IMR-90 (cell line): Measurements from ENCODE around the gene C2CD4D. TPM values are rescaled to one million over a fixed set of nuclear protein-coding genes. Genes with fewer than 3 reads are reported as not detected.

Experiments used
- ATAC-seq: fragments of 200-7000 bp; cut with Tn5 transposase; 2 replicates; pipeline ENCODE4 v1.9.1; 2020; ENCODE audit warnings: low read depth, mild to moderate bottlenecking, moderate library complexity
- BruUV-seq: library from RNA; stranded (reverse); fragments of 400-500 nt; replicated peaks from 2 replicates; lab custom pipeline; 2021; lab: Mats Ljungman, UMichigan
- CTCF ChIA-PET: fragments of 300-600 bp; formaldehyde crosslinking; extraction: SDS; loops from one replicate; lab custom pipeline; 2021; ENCODE audit warnings: antibody characterized with exemption; lab: Yijun Ruan, JAX
- POLR2A ChIA-PET: fragments of 300-600 bp; sonication (Branson Sonifier 250); formaldehyde crosslinking; loops from one replicate; lab custom pipeline; 2022; ENCODE audit warnings: antibody characterized with exemption; ENCODE audit not compliant: unreplicated experiment; lab: Charles Lee
- DNase-seq: peaks from one replicate; pipeline ENCODE4 v3.0.0; 2013
- H2AFZ ChIP-seq: replicated peaks from 2 replicates; pipeline ENCODE3; 2013; ENCODE audit warnings: low read length, mild to moderate bottlenecking; ENCODE audit not compliant: poor library complexity
- H2AK5ac ChIP-seq: 2 replicates; pipeline ENCODE4 v1.6.1; 2013; ENCODE audit warnings: low read depth, low read length, inconsistent platforms
- H2AK9ac ChIP-seq: replicated peaks from 2 replicates; pipeline ENCODE3; 2013; ENCODE audit warnings: mild to moderate bottlenecking, low read depth, low read length, moderate library complexity; ENCODE audit not compliant: poor library complexity
- H2BK120ac ChIP-seq: 2 replicates; pipeline ENCODE4 v1.6.1; 2013; ENCODE audit warnings: low read depth, low read length, inconsistent platforms
- H2BK15ac ChIP-seq: 3 replicates; pipeline ENCODE4 v1.6.1; 2013; ENCODE audit warnings: low read depth, low read length, inconsistent platforms
- H2BK20ac ChIP-seq: 2 replicates; pipeline ENCODE4 v1.6.1; 2013; ENCODE audit warnings: low read depth, mild to moderate bottlenecking, inconsistent platforms, low read length, moderate library complexity
- H2BK5ac ChIP-seq: 2 replicates; pipeline ENCODE4 v1.6.1; 2013; ENCODE audit warnings: mild to moderate bottlenecking, low read depth, low read length, inconsistent platforms; ENCODE audit not compliant: poor library complexity, severe bottlenecking
- H3K14ac ChIP-seq: replicated peaks from 2 replicates; pipeline ENCODE4 v1.6.1; 2013; ENCODE audit warnings: low read depth, low read length, inconsistent platforms
- H3K18ac ChIP-seq: 2 replicates; pipeline ENCODE4 v1.6.1; 2013; ENCODE audit warnings: low read depth, low read length, control low read depth
- H3K23ac ChIP-seq: 2 replicates; pipeline ENCODE4 v1.6.1; 2013; ENCODE audit warnings: low read depth, low read length, inconsistent platforms
- H3K27ac ChIP-seq: 2 replicates; pipeline ENCODE4 v1.5.1; 2013; ENCODE audit warnings: mild to moderate bottlenecking, control low read depth, low read length; ENCODE audit not compliant: insufficient read depth
- H3K27me3 ChIP-seq: 2 replicates; pipeline ENCODE4 v1.6.1; 2013; ENCODE audit warnings: low read length; ENCODE audit not compliant: control insufficient read depth, insufficient read depth
- H3K36me3 ChIP-seq: 2 replicates; pipeline ENCODE4 v1.6.1; 2013; ENCODE audit warnings: low read length, mixed read lengths; ENCODE audit not compliant: control insufficient read depth, insufficient read depth
- H3K4ac ChIP-seq: 2 replicates; pipeline ENCODE4 v1.6.1; 2013; ENCODE audit warnings: low read depth, low read length, inconsistent platforms
- H3K4me1 ChIP-seq: 2 replicates; pipeline ENCODE4 v1.6.1; 2013; ENCODE audit warnings: low read length, mixed read lengths; ENCODE audit not compliant: control insufficient read depth, insufficient read depth
- H3K4me2 ChIP-seq: 2 replicates; pipeline ENCODE4 v1.6.1; 2013; ENCODE audit warnings: low read depth, mild to moderate bottlenecking, control low read depth, low read length, moderate library complexity
- H3K4me3 ChIP-seq: 2 replicates; pipeline ENCODE4 v1.5.1; 2013; ENCODE audit warnings: low read depth, mild to moderate bottlenecking, control low read depth, low read length, moderate library complexity; ENCODE audit not compliant: insufficient read depth
- H3K56ac ChIP-seq: 2 replicates; pipeline ENCODE4 v1.6.1; 2013; ENCODE audit warnings: low read length, inconsistent platforms; ENCODE audit not compliant: insufficient read depth; ENCODE audit errors: extremely low read depth
- H3K79me1 ChIP-seq, 2 experiments: 2 replicates each; pipeline ENCODE4 v1.6.1; 2013; ENCODE audit warnings: low read length in 2 of 2, inconsistent platforms in 1 of 2, low read depth in 1 of 2
- H3K9ac ChIP-seq: 2 replicates; pipeline ENCODE4 v1.6.1; 2013; ENCODE audit warnings: low read depth, low read length, control low read depth
- H3K9me1 ChIP-seq: 2 replicates; pipeline ENCODE4 v1.6.1; 2013; ENCODE audit warnings: low read length, inconsistent platforms; ENCODE audit not compliant: insufficient read depth
- H3K9me3 ChIP-seq: 2 replicates; pipeline ENCODE4 v1.6.1; 2013; ENCODE audit warnings: low read length; ENCODE audit not compliant: control insufficient read depth, insufficient read depth
- H4K20me1 ChIP-seq: 2 replicates; pipeline ENCODE4 v1.6.1; 2013; ENCODE audit warnings: low read length, inconsistent platforms; ENCODE audit not compliant: insufficient read depth
- H4K5ac ChIP-seq: 2 replicates; pipeline ENCODE4 v1.6.1; 2013; ENCODE audit warnings: mild to moderate bottlenecking, low read depth, low read length, control low read depth
- H4K8ac ChIP-seq, 2 experiments: 2 replicates each; pipeline ENCODE4 v1.6.1; 2013; ENCODE audit warnings: low read depth in 2 of 2, low read length in 2 of 2, control low read depth in 1 of 2, inconsistent platforms in 1 of 2
- H4K91ac ChIP-seq: 2 replicates; pipeline ENCODE4 v1.6.1; 2013; ENCODE audit warnings: low read depth, low read length, inconsistent platforms; ENCODE audit not compliant: insufficient read depth
- POLR2A ChIP-seq: IDR thresholded peaks from 2 replicates; pipeline ENCODE4 v1.6.1; 2012; ENCODE audit warnings: mild to moderate bottlenecking, low read depth, low read length
- WGBS, 2 experiments: methylation state at CpG; one replicate each; pipeline versions ENCODE4 v1.1.5 to v1.1.7; 2013; ENCODE audit warnings: missing lambda C conversion rate in 2 of 2; ENCODE audit not compliant: insufficient read length in 1 of 2; ENCODE audit errors: extremely low coverage in 2 of 2; 5-methylcytosine and 5-hydroxymethylcytosine counted together
- dilution Hi-C: fragments of 300-500 bp; cut with HindIII; formaldehyde crosslinking; loops from one replicate; pipeline ENCODE4 v1.14.3; 2018; ENCODE audit warnings: low sequenced_read_pairs; ENCODE audit not compliant: unreplicated experiment
- in situ Hi-C: fragments of 300-500 bp; cut with MboI; formaldehyde crosslinking; loops from 3 replicates; pipeline ENCODE4 v1.14.3; 2019; ENCODE audit warnings: low sequenced_read_pairs, inconsistent platforms, mixed read lengths
- intact Hi-C: fragments of 100-400 bp; cut with micrococcal nuclease; formaldehyde crosslinking; loops from 2 replicates; pipeline ENCODE4 v1.10.0; 2022
- polyA plus RNA-seq, 3 experiments: library from polyadenylated mRNA; depleted of rRNA; stranded (reverse); fragments of >200 nt; gene quantifications; 2 replicates each; pipeline ENCODE4 v1.2.3, GENCODE V29; 2012; ENCODE audit warnings: low replicate concordance in 1 of 3
- total RNA-seq: library from RNA; depleted of rRNA; stranded (reverse); fragments of >200 nt; gene quantifications from 2 replicates; pipeline ENCODE4 v1.2.3, GENCODE V29; 2012
- TF ChIP-seq, protein P1 (sequence below): fragments of 150-350 bp; IDR thresholded peaks from 2 replicates; pipeline ENCODE4 v1.6.1; 2016; ENCODE audit warnings: low read depth, mild to moderate bottlenecking, low read length, moderate library complexity, borderline replicate concordance

The C2CD4D gene
- total and polyA plus RNA-seq, 2 of the 4 experiments (the other 2 are of a cell fraction) = not detected

DNA sequence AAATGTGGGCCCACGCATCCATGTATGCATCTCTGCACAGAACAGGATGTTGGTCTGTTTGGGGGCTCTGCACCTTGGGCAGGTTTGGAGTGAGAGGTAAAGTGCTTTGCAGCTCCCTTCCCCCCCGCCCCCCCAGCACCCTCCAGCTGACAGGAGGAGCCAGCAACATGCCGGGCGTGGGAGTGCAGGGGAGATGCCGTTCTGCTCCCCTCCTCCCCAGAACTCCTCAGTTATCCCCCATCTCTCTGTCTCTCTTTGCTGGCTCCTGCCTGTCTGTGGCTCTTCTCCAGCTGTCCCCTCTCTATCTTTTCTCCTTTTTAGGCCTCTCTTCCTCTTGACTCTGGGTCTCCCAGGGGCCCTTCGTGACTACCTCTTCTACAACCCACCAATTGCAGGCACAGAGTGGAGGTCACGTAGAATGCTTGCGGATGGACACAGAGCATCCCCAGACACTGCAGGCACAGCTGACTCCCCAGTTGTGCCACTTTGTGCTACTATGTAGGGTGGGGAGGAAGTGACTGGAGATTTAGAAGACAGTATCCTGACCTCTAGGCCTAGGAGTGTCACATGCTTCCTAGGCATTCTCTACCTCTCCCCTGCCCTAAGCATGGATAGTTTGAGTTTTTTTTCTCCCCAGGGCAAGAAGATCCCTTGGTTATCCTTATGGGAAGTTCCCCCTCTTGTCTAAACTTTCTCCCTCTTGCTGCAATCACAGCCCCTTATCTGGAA lies 6.3 kb downstream of the C2CD4D start:
- Histone ChIP-seq H2BK120ac (no peak overlapping the region), H4K91ac (no peak overlapping the region), H3K36me3 (no peaks in the 10 kb centered on the region), H3K56ac (no peak overlapping the region), H3K4me3 (no peak overlapping the region), H4K20me1 (no peaks in the 10 kb centered on the region), H3K27me3 (peaks cover 53% of the 10 kb centered on the region), H3K23ac (no peak overlapping the region), H2AK5ac (no peak overlapping the region), H4K8ac (no peak overlapping the region), H2BK15ac (no peak overlapping the region), H3K4me2 (no peak overlapping the region), H3K79me1 (no peaks in the 10 kb centered on the region), H2BK5ac (no peak overlapping the region), H4K5ac (no peak overlapping the region), H3K27ac (no peak overlapping the region), H2AFZ (no peak overlapping the region), H3K18ac (no peak overlapping the region), H3K4me1 (no peaks in the 10 kb centered on the region), H3K9me3 (no peaks in the 10 kb centered on the region), H2AK9ac (no peak overlapping the region), H3K9me1 (no peaks in the 10 kb centered on the region), H2BK20ac (no peak overlapping the region), H3K14ac (no peak overlapping the region), H3K9ac (no peak overlapping the region), H3K4ac (no peak overlapping the region)
- dilution Hi-C loops = no loop called here
- intact Hi-C loops = loop anchor here (10.0 kb wide), 1 partner anchor 289 kb away; the partner anchor contains the start of gene TUFT1
- TF ChIP-seq POLR2A = no peak
- TF ChIP-seq, protein P1, sequence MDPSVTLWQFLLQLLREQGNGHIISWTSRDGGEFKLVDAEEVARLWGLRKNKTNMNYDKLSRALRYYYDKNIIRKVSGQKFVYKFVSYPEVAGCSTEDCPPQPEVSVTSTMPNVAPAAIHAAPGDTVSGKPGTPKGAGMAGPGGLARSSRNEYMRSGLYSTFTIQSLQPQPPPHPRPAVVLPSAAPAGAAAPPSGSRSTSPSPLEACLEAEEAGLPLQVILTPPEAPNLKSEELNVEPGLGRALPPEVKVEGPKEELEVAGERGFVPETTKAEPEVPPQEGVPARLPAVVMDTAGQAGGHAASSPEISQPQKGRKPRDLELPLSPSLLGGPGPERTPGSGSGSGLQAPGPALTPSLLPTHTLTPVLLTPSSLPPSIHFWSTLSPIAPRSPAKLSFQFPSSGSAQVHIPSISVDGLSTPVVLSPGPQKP = no peak
- BruUV-seq = no TSS peak
- DNase-seq (no peak), ATAC-seq (no peak)
- in situ Hi-C loops = no loop called here
- 67% methylated on average over 1 of the region's 8 CpGs; no CpG with 5 or more reads in 1 of the 2 experiments for WGBS, 2 experiments
- ChIA-PET POLR2A (no interaction called here), CTCF (no interaction called here)
